HepG2 (cell line): ENCODE measurements around the gene VAV2. TPM values are rescaled to one million over a fixed set of nuclear protein-coding genes. Genes with fewer than 3 reads are reported as not detected.

Source experiments
- ADNP ChIP-seq: sonication (generic); formaldehyde crosslinking; IDR thresholded peaks from 2 replicates; pipeline ENCODE4 v1.4.0; 2020; ENCODE audit warnings: missing genetic modification reagents
- BRD4 ChIP-seq: sonication (generic); formaldehyde crosslinking; IDR thresholded peaks from 2 replicates; pipeline ENCODE4 v1.4.0; 2020; ENCODE audit warnings: missing genetic modification reagents
- EP300 ChIP-seq, 3 experiments: sonication (generic) in 1 of 3; formaldehyde crosslinking in 1 of 3; IDR thresholded peaks; 2 replicates each; pipeline versions ENCODE4 v1.5.1 to v1.6.1; 2011 to 2020; ENCODE audit warnings: low read depth in 2 of 3, low read length in 2 of 3, borderline replicate concordance in 1 of 3, improper control_type of control experiment in 1 of 3, mild to moderate bottlenecking in 1 of 3, missing genetic modification reagents in 1 of 3, moderate library complexity in 1 of 3
- HDAC1 ChIP-seq: sonication (generic); formaldehyde crosslinking; IDR thresholded peaks from 2 replicates; pipeline ENCODE4 v1.5.1; 2020; ENCODE audit warnings: mild to moderate bottlenecking, missing genetic modification reagents
- MAZ ChIP-seq, 2 experiments: sonication (generic) in 1 of 2; formaldehyde crosslinking in 1 of 2; IDR thresholded peaks; 2 replicates each; pipeline versions ENCODE4 v1.5.0 to v1.6.1; 2012 to 2020; ENCODE audit warnings: low read depth in 2 of 2, mild to moderate bottlenecking in 2 of 2, borderline replicate concordance in 1 of 2, improper control_type of control experiment in 1 of 2, low read length in 1 of 2, missing genetic modification reagents in 1 of 2, moderate library complexity in 1 of 2
- SOX13 ChIP-seq, 3 experiments: fragments of 450-650 bp in 1 of 3; sonication (generic) in 1 of 3; formaldehyde crosslinking in 1 of 3; IDR thresholded peaks in 2 of 3; conservative IDR thresholded peaks in 1 of 3; 2 replicates each; pipeline versions ENCODE4 v1.5.0 to v1.6.1; 2016 to 2020; ENCODE audit warnings: antibody characterized with exemption in 1 of 3, mild to moderate bottlenecking in 1 of 3, missing compliant biosample characterization in 1 of 3, missing genetic modification reagents in 1 of 3, moderate library complexity in 1 of 3
- ZNF20 ChIP-seq: sonication (generic); formaldehyde crosslinking; IDR thresholded peaks from 2 replicates; pipeline ENCODE4 v1.4.0; 2020; ENCODE audit warnings: mild to moderate bottlenecking, moderate library complexity, missing genetic modification reagents
- ZNF296 ChIP-seq: sonication (generic); formaldehyde crosslinking; conservative IDR thresholded peaks from 2 replicates; pipeline ENCODE4 v1.5.0; 2020; ENCODE audit warnings: mild to moderate bottlenecking, missing genetic modification reagents
- ZNF530 ChIP-seq: sonication (generic); formaldehyde crosslinking; IDR thresholded peaks from 2 replicates; pipeline ENCODE4 v1.5.0; 2020; ENCODE audit warnings: low read depth, mild to moderate bottlenecking, missing genetic modification reagents
- ZNF7 ChIP-seq: IDR thresholded peaks from 2 replicates; pipeline ENCODE4 v1.6.1; 2016; ENCODE audit warnings: missing biosample characterization, missing genetic modification reagents
- ZNF792 ChIP-seq: IDR thresholded peaks from 2 replicates; pipeline ENCODE4 v1.6.1; 2016
- polyA plus RNA-seq, 8 experiments: library from polyadenylated mRNA; depleted of rRNA in 3 of 8; stranded (reverse) in 7 of 8; unstranded in 1 of 8; fragments of >200 nt; fragmentation: Illumina TruSeq in 4 of 8; extraction: Trizol in 4 of 8; gene quantifications; 2 replicates each; pipeline versions ENCODE4 v1.2.1 to v1.2.3, GENCODE V29; 2011 to 2016; ENCODE audit warnings: low read depth in 4 of 8, missing spikeins in 1 of 8, mixed read lengths in 1 of 8; ENCODE audit not compliant: insufficient read depth in 1 of 8
- total RNA-seq, 5 experiments: library from RNA; depleted of rRNA; stranded (reverse); fragments of >200 nt; fragmentation: Illumina TruSeq; extraction: Trizol; gene quantifications; 2 replicates each; pipeline ENCODE4 v1.2.3, GENCODE V29; 2016; ENCODE audit warnings: low read depth in 1 of 5
- TF ChIP-seq, protein P1 (sequence below): sonication (generic); formaldehyde crosslinking; IDR thresholded peaks from 2 replicates; pipeline ENCODE4 v1.5.1; 2020; ENCODE audit warnings: missing genetic modification reagents, mild to moderate bottlenecking, borderline replicate concordance
- TF ChIP-seq, protein P2 (sequence below): sonication (generic); formaldehyde crosslinking; IDR thresholded peaks from 2 replicates; pipeline ENCODE4 v1.5.1; 2020; ENCODE audit warnings: missing genetic modification reagents, mild to moderate bottlenecking, borderline replicate concordance
- TF ChIP-seq, protein P3 (sequence below): sonication (generic); formaldehyde crosslinking; IDR thresholded peaks from 2 replicates; pipeline ENCODE4 v1.8.0; 2022; ENCODE audit warnings: missing genetic modification reagents, mild to moderate bottlenecking, inconsistent platforms, borderline replicate concordance
- TF ChIP-seq, protein P4 (sequence below): sonication (generic); IDR thresholded peaks from 2 replicates; pipeline ENCODE4 v1.6.1; 2016; ENCODE audit warnings: low read depth, borderline replicate concordance
- TF ChIP-seq, protein P5 (sequence below): sonication (generic); formaldehyde crosslinking; IDR thresholded peaks from 2 replicates; pipeline ENCODE4 v1.4.0; 2020; ENCODE audit warnings: mild to moderate bottlenecking, missing genetic modification reagents

Gene VAV2
- total and polyA plus RNA-seq, 2 of the 13 experiments (the other 11 are each of a cell fraction or from before 2014, with no cell fraction given), result 22.5 to 22.9 TPM

DNA sequence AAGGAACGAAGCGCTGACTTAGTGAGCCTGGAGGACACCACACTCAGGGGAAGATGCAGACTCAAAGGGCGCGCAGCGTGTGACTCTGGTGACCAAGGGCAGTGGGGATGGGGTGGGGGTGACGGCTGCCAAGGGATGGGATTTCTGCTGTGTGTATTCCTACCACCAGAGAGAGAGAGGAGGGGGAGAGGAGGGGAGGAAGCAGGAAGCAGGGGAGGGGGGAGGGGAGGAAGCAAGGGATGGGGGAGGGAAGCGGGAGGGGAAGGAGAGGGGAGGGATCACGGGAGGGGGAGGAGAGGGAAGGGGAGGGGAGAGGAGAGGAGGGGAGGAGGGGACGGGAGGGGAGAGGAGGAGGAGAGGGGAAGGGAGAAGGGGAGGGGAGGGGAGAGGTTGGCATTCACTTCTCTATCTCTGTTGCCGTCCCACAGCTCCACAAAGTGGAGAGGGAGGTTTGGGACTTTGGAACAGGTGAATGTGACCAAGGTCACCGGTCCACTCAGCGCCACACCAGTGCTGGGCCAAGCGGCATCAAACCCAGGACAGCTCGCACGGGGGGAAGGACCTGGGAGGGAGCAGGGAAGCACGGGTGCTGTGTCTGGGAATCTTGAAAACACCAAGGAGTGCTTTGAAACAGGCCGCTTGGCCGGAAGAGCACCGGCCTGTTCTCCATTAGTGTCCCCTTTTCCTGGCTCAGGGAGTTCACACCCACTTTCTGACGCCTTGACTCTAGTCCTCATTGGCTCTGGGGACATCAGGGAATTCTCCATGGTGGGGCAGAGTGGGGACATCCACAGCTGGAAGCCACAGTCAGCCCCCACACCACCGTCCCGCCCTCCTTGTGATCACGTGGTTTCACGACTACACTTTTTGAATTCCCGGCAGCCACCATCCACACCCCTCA lies 77.4 kb downstream of the VAV2 start (continued):
- TF ChIP-seq, protein P1, sequence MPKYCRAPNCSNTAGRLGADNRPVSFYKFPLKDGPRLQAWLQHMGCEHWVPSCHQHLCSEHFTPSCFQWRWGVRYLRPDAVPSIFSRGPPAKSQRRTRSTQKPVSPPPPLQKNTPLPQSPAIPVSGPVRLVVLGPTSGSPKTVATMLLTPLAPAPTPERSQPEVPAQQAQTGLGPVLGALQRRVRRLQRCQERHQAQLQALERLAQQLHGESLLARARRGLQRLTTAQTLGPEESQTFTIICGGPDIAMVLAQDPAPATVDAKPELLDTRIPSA (CRISPR knock-in tag), result no peak
- no peak for TF ChIP-seq ZNF296 (CRISPR knock-in tag)
- TF ChIP-seq BRD4 (CRISPR knock-in tag), result no peak
- TF ChIP-seq ADNP (CRISPR knock-in tag), result no peak
- TF ChIP-seq ZNF792 (CRISPR knock-in tag), result peak; percentile 33; the same call in 1 of the 2 replicates
- no peak for TF ChIP-seq ZNF530 (CRISPR knock-in tag)
- TF ChIP-seq EP300 (IDR thresholded peaks at IDR 0.05; ENCODE audit: low read depth in 2 of 2, low read length in 2 of 2), result peak; percentile 20 to 46; a peak in 1 of 4 replicates
- 0 out of 2 replicates have a peak, but pooled peaks have one; percentile 19 for TF ChIP-seq EP300 (CRISPR knock-in tag; IDR thresholded peaks at IDR 0.05; ENCODE audit: borderline replicate concordance)
- no peak for TF ChIP-seq ZNF20 (CRISPR knock-in tag)
- TF ChIP-seq, protein P2, sequence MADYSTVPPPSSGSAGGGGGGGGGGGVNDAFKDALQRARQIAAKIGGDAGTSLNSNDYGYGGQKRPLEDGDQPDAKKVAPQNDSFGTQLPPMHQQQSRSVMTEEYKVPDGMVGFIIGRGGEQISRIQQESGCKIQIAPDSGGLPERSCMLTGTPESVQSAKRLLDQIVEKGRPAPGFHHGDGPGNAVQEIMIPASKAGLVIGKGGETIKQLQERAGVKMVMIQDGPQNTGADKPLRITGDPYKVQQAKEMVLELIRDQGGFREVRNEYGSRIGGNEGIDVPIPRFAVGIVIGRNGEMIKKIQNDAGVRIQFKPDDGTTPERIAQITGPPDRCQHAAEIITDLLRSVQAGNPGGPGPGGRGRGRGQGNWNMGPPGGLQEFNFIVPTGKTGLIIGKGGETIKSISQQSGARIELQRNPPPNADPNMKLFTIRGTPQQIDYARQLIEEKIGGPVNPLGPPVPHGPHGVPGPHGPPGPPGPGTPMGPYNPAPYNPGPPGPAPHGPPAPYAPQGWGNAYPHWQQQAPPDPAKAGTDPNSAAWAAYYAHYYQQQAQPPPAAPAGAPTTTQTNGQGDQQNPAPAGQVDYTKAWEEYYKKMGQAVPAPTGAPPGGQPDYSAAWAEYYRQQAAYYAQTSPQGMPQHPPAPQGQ (CRISPR knock-in tag), result no peak
- TF ChIP-seq, protein P3, sequence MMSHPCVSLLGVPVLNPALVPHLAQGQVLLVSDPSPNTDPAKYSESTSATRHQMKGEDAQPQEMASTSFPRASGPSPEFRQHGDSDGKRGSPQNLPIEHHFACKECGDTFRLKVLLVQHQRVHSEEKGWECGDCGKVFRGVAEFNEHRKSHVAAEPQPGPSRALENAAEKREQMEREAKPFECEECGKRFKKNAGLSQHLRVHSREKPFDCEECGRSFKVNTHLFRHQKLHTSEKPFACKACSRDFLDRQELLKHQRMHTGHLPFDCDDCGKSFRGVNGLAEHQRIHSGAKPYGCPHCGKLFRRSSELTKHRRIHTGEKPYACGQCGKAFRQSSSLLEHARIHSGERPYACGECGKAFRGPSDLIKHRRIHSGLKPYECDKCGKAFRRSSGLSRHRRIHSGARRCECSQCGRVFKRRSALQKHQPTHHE, result no peak
- peak; percentile 53 for TF ChIP-seq MAZ (IDR thresholded peaks at IDR 0.05; ENCODE audit: borderline replicate concordance, low read depth, low read length)
- TF ChIP-seq MAZ (CRISPR knock-in tag; IDR thresholded peaks at IDR 0.05; ENCODE audit: low read depth), result peak; percentile 65; the same call in 1 of the 2 replicates
- peak; percentile 51; the same call in 1 of the 2 replicates for TF ChIP-seq HDAC1 (CRISPR knock-in tag)
- TF ChIP-seq, protein P4, sequence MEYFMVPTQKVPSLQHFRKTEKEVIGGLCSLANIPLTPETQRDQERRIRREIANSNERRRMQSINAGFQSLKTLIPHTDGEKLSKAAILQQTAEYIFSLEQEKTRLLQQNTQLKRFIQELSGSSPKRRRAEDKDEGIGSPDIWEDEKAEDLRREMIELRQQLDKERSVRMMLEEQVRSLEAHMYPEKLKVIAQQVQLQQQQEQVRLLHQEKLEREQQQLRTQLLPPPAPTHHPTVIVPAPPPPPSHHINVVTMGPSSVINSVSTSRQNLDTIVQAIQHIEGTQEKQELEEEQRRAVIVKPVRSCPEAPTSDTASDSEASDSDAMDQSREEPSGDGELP, result no peak; the same call in 1 of the 2 replicates
- no peak for TF ChIP-seq ZNF7
- TF ChIP-seq, protein P5, sequence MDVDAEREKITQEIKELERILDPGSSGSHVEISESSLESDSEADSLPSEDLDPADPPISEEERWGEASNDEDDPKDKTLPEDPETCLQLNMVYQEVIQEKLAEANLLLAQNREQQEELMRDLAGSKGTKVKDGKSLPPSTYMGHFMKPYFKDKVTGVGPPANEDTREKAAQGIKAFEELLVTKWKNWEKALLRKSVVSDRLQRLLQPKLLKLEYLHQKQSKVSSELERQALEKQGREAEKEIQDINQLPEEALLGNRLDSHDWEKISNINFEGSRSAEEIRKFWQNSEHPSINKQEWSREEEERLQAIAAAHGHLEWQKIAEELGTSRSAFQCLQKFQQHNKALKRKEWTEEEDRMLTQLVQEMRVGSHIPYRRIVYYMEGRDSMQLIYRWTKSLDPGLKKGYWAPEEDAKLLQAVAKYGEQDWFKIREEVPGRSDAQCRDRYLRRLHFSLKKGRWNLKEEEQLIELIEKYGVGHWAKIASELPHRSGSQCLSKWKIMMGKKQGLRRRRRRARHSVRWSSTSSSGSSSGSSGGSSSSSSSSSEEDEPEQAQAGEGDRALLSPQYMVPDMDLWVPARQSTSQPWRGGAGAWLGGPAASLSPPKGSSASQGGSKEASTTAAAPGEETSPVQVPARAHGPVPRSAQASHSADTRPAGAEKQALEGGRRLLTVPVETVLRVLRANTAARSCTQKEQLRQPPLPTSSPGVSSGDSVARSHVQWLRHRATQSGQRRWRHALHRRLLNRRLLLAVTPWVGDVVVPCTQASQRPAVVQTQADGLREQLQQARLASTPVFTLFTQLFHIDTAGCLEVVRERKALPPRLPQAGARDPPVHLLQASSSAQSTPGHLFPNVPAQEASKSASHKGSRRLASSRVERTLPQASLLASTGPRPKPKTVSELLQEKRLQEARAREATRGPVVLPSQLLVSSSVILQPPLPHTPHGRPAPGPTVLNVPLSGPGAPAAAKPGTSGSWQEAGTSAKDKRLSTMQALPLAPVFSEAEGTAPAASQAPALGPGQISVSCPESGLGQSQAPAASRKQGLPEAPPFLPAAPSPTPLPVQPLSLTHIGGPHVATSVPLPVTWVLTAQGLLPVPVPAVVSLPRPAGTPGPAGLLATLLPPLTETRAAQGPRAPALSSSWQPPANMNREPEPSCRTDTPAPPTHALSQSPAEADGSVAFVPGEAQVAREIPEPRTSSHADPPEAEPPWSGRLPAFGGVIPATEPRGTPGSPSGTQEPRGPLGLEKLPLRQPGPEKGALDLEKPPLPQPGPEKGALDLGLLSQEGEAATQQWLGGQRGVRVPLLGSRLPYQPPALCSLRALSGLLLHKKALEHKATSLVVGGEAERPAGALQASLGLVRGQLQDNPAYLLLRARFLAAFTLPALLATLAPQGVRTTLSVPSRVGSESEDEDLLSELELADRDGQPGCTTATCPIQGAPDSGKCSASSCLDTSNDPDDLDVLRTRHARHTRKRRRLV (CRISPR knock-in tag), result no peak
- no peak for TF ChIP-seq SOX13 (IDR thresholded peaks at IDR 0.05)
- TF ChIP-seq SOX13 (CRISPR knock-in tag; conservative IDR thresholded peaks at IDR 0.05 in 1 of 2, IDR thresholded peaks at IDR 0.05 in 1 of 2), result peak in 1 of 2 experiments; percentile 49; a peak in 2 of 4 replicates
